Right cardiac atrium (tissue), 5 donors: ENCODE measurements around the gene SNX11. TPM values are rescaled to one million over a fixed set of nuclear protein-coding genes. Genes with fewer than 3 reads are reported as not detected.

ENCODE experiments used
- ATAC-seq, 2 donors: fragments of 200-7000 bp; cut with Tn5 transposase; one replicate each; pipeline versions ENCODE4 v1.8.0 to v1.9.1; 2020; ENCODE audit warnings: moderate library complexity in 2 of 2, mild to moderate bottlenecking in 1 of 2
- DNase-seq, 3 donors: peaks; one replicate each; pipeline ENCODE4 v3.0.0-alpha.2; 2020
- H3K27ac ChIP-seq: one replicate; pipeline ENCODE4 v1.5.1; 2013; ENCODE audit warnings: mild to moderate bottlenecking, low read length, control low read depth, moderate library complexity
- H3K27me3 ChIP-seq: one replicate; pipeline ENCODE4 v1.6.1; 2013; ENCODE audit not compliant: control insufficient read depth, insufficient read depth
- H3K4me1 ChIP-seq: one replicate; pipeline ENCODE4 v1.6.1; 2013; ENCODE audit warnings: low read length; ENCODE audit not compliant: control insufficient read depth, insufficient read depth
- H3K4me3 ChIP-seq: one replicate; pipeline ENCODE4 v1.5.1; 2013; ENCODE audit warnings: low read length, control low read depth
- H3K9me3 ChIP-seq: one replicate; pipeline ENCODE4 v1.6.1; 2013; ENCODE audit warnings: low read length; ENCODE audit not compliant: control insufficient read depth
- WGBS: extraction: QIAGEN DNeasy Blood & Tissue Kit; methylation state at CpG from one replicate; pipeline ENCODE4 v1.1.7; 2013; 5-methylcytosine and 5-hydroxymethylcytosine counted together
- intact Hi-C, 4 donors: fragments of 100-400 bp; cut with DNase I; formaldehyde crosslinking; loops; one replicate each; pipeline versions ENCODE4 v1.11.0 to v1.14.0; 2022 to 2023
- polyA plus RNA-seq: library from polyadenylated mRNA; stranded (reverse); fragments of 200-250 nt; gene quantifications from one replicate; pipeline ENCODE4 v1.2.3, GENCODE V29; 2013
- total RNA-seq, 4 donors: library from RNA; stranded (reverse); fragmentation: NEBNext Ultra II Directional; extraction: Animal tissue kit (Norgen Biotek cat#: 25700); gene quantifications; one replicate each; pipeline ENCODE4 v1.2.1, GENCODE V29; 2021
- donor health status: healthy with polysubstance abuse.
- donor health status: DM: no; HTN: yes; CAD: no.
- donor health status: DM: no; HTN: no; CAD: no.
- donor health status: DM: no; HTN: yes; CAD: no; lungs with severe emphysema.
- donor health status: DM: yes; HTN: yes; CAD: no.

Gene SNX11
- total and polyA plus RNA-seq, 5 donors, result 7.5 to 16.6 (median 12.7) TPM

GRCh38 chr17:48149787-48150463, 42.4 kb downstream of the SNX11 start:
- intact Hi-C loops, result loop anchor here in 1 of 4 donors (10.0 kb wide), 1 partner anchor 475 kb away; the partner anchor contains the start of gene HOXB9
- Histone ChIP-seq H3K27me3 (peaks cover 6% of the 10 kb centered on the region), H3K27ac (no peak overlapping the region), H3K9me3 (no peaks in the 10 kb centered on the region), H3K4me1 (no peaks in the 10 kb centered on the region), H3K4me3 (no peak overlapping the region)
- DNase-seq (no peak), ATAC-seq (no peak)
- 76% methylated on average over 4 of the region's 4 CpGs for WGBS

GRCh38 chr17:48150597-48151001, 43.0 kb downstream of the SNX11 start:
- no peak for ATAC-seq
- no peaks in the 10 kb centered on the region for H3K9me3 ChIP-seq
- 62% methylated on average over 11 of the region's 11 CpGs for WGBS
- no peaks in the 10 kb centered on the region for H3K4me1 ChIP-seq
- intact Hi-C loops, result no loop called here
- H3K4me3 ChIP-seq, result no peak overlapping the region
- no peak overlapping the region for H3K27ac ChIP-seq
- H3K27me3 ChIP-seq, result peaks cover 6% of the 10 kb centered on the region
- no peak for DNase-seq

- H3K4me1 ChIP-seq, result no peaks in the 10 kb centered on the region
- no peak for DNase-seq
- intact Hi-C loops, result no loop called here
- 82% methylated on average over 3 of the region's 3 CpGs for WGBS
- no peak overlapping the region for H3K4me3 ChIP-seq
- H3K27ac ChIP-seq, result no peak overlapping the region
- peaks cover 6% of the 10 kb centered on the region for H3K27me3 ChIP-seq
- ATAC-seq, result no peak
- H3K9me3 ChIP-seq, result no peaks in the 10 kb centered on the region
Observed at GRCh38 chr17:48151220-48151619, 43.7 kb downstream of the SNX11 start.

- intact Hi-C loops, result no loop called here
Observed at GRCh38 chr17:48152289-48152688, 44.7 kb downstream of the SNX11 start.

GRCh38 chr17:48153691-48154358, 46.3 kb downstream of the SNX11 start:
- ATAC-seq, result no peak
- H3K27ac ChIP-seq, result no peak overlapping the region
- H3K4me1 ChIP-seq, result no peaks in the 10 kb centered on the region
- 44% methylated on average over 6 of the region's 6 CpGs for WGBS
- intact Hi-C loops, result no loop called here
- DNase-seq, result no peak
- no peak overlapping the region for H3K4me3 ChIP-seq
- H3K9me3 ChIP-seq, result no peaks in the 10 kb centered on the region
- H3K27me3 ChIP-seq, result no peaks in the 10 kb centered on the region

More at GRCh38 chr17:48152289-48152688, 44.7 kb downstream of the SNX11 start:
- 81% methylated on average over 4 of the region's 4 CpGs for WGBS
- H3K27me3 ChIP-seq, result peaks cover 6% of the 10 kb centered on the region
- H3K4me1 ChIP-seq, result no peaks in the 10 kb centered on the region
- H3K27ac ChIP-seq, result no peak overlapping the region
- DNase-seq (no peak), ATAC-seq (no peak)
- no peak overlapping the region for H3K4me3 ChIP-seq
- no peaks in the 10 kb centered on the region for H3K9me3 ChIP-seq

GRCh38 chr17:48155889-48156611, 48.5 kb downstream of the SNX11 start:
- intact Hi-C loops, result no loop called here

GRCh38 chr17:48159232-48159631, 51.7 kb downstream of the SNX11 start:
- H3K9me3 ChIP-seq, result no peaks in the 10 kb centered on the region
- DNase-seq (no peak), ATAC-seq (no peak)
- H3K4me1 ChIP-seq, result no peaks in the 10 kb centered on the region
- H3K27me3 ChIP-seq, result no peaks in the 10 kb centered on the region
- no peak overlapping the region for H3K27ac ChIP-seq
- intact Hi-C loops, result no loop called here
- H3K4me3 ChIP-seq, result no peak overlapping the region
- 78% methylated on average over 4 of the region's 4 CpGs for WGBS

More at GRCh38 chr17:48155889-48156611, 48.5 kb downstream of the SNX11 start:
- DNase-seq, result no peak
- WGBS, result 59% methylated on average over 21 of the region's 21 CpGs
- Histone ChIP-seq H3K9me3 (no peaks in the 10 kb centered on the region), H3K4me1 (no peaks in the 10 kb centered on the region), H3K4me3 (no peak overlapping the region), H3K27ac (no peak overlapping the region), H3K27me3 (no peaks in the 10 kb centered on the region)
- ATAC-seq, result no peak

GRCh38 chr17:48160177-48161081, 52.9 kb downstream of the SNX11 start:
- H3K9me3 ChIP-seq, result no peaks in the 10 kb centered on the region
- H3K27ac ChIP-seq, result no peak overlapping the region
- DNase-seq (no peak), ATAC-seq (no peak)
- no peak overlapping the region for H3K4me3 ChIP-seq
- WGBS, result 86% methylated on average over 5 of the region's 5 CpGs
- intact Hi-C loops, result no loop called here
- no peaks in the 10 kb centered on the region for H3K27me3 ChIP-seq
- H3K4me1 ChIP-seq, result no peaks in the 10 kb centered on the region

- Histone ChIP-seq H3K4me3 (no peak overlapping the region), H3K27me3 (no peaks in the 10 kb centered on the region), H3K9me3 (no peaks in the 10 kb centered on the region), H3K4me1 (no peaks in the 10 kb centered on the region), H3K27ac (no peak overlapping the region)
- DNase-seq (no peak), ATAC-seq (no peak)
- 86% methylated on average over 4 of the region's 4 CpGs for WGBS
- intact Hi-C loops, result no loop called here
Observed at GRCh38 chr17:48161127-48161905, 53.8 kb downstream of the SNX11 start.

- 95% methylated on average over 5 of the region's 5 CpGs for WGBS
Observed at GRCh38 chr17:48162306-48162934, 54.9 kb downstream of the SNX11 start.

More at GRCh38 chr17:48162306-48162934, 54.9 kb downstream of the SNX11 start:
- ATAC-seq (no peak), DNase-seq (no peak)
- no peak overlapping the region for H3K27ac ChIP-seq
- no peaks in the 10 kb centered on the region for H3K4me1 ChIP-seq
- intact Hi-C loops, result no loop called here
- H3K9me3 ChIP-seq, result no peaks in the 10 kb centered on the region
- no peak overlapping the region for H3K4me3 ChIP-seq
- no peaks in the 10 kb centered on the region for H3K27me3 ChIP-seq
